K562 (cell line): ENCODE measurements around the gene BZW2. TPM values are rescaled to one million over a fixed set of nuclear protein-coding genes. Genes with fewer than 3 reads are reported as not detected.
A peak's percentile ranks its signal among the peaks of the same experiment; 100 is the strongest.

ENCODE experiments used
- DMBX1 ChIP-seq: fragments of 250-450 bp; sonication (Bioruptor Pico); IDR thresholded peaks from 2 replicates; pipeline ENCODE4 v1.8.0; 2022; ENCODE audit warnings: inconsistent platforms, mild to moderate bottlenecking, moderate library complexity, borderline replicate concordance
- HDAC6 ChIP-seq: IDR thresholded peaks from 2 replicates; pipeline ENCODE4 v1.6.1; 2012; ENCODE audit warnings: low read depth, mild to moderate bottlenecking, control low read depth, inconsistent platforms, low read length, moderate library complexity
- HDGF ChIP-seq: fragments of 450-650 bp; IDR thresholded peaks from 2 replicates; pipeline ENCODE4 v1.6.1; 2016
- ILK ChIP-seq: fragments of 450-650 bp; IDR thresholded peaks from 2 replicates; pipeline ENCODE4 v1.6.1; 2016; ENCODE audit warnings: missing genetic modification characterization, low read depth, mild to moderate bottlenecking, missing compliant biosample characterization, moderate library complexity, borderline replicate concordance
- LEF1 ChIP-seq: fragments of 450-650 bp; IDR thresholded peaks from 2 replicates; pipeline ENCODE4 v1.6.1; 2016; ENCODE audit warnings: mild to moderate bottlenecking
- PPARD ChIP-seq: fragments of 250-450 bp; sonication (Bioruptor Pico); IDR thresholded peaks from 2 replicates; pipeline ENCODE4 v1.8.0; 2022; ENCODE audit warnings: inconsistent platforms, mild to moderate bottlenecking, moderate library complexity
- PRDM10 ChIP-seq: fragments of 450-650 bp; IDR thresholded peaks from 2 replicates; pipeline ENCODE4 v1.6.1; 2018; ENCODE audit not compliant: partially characterized antibody
- SMAD3 ChIP-seq: fragments of 450-650 bp; formaldehyde crosslinking; conservative IDR thresholded peaks from 2 replicates; pipeline ENCODE4 v1.4.0; 2020; ENCODE audit warnings: mild to moderate bottlenecking
- SP2 ChIP-seq: IDR thresholded peaks from 2 replicates; pipeline ENCODE4 v1.6.1; 2011; ENCODE audit warnings: mild to moderate bottlenecking, low read depth, low read length, moderate library complexity; ENCODE audit not compliant: poor library complexity, severe bottlenecking; ENCODE audit errors: extremely low read depth
- TAF15 ChIP-seq: fragments of 200-400 bp; formaldehyde crosslinking; IDR thresholded peaks from 2 replicates; pipeline ENCODE4 v1.6.1; 2017; ENCODE audit warnings: mild to moderate bottlenecking, low read depth, low read length, moderate library complexity
- TCF7L2 ChIP-seq: fragments of 150-350 bp; IDR thresholded peaks from 2 replicates; pipeline ENCODE4 v1.6.1; 2016; ENCODE audit warnings: low read depth, mild to moderate bottlenecking, low read length, moderate library complexity
- XRCC3 ChIP-seq: fragments of 450-650 bp; IDR thresholded peaks from 2 replicates; pipeline ENCODE4 v1.6.1; 2017; ENCODE audit warnings: mild to moderate bottlenecking, moderate library complexity
- XRCC4 ChIP-seq: IDR thresholded peaks from one replicate; pipeline ENCODE4 v1.6.1; 2011; ENCODE audit not compliant: insufficient read depth, insufficient read length; ENCODE audit errors: extremely low read depth
- ZBTB8A ChIP-seq: fragments of 450-650 bp; IDR thresholded peaks from 2 replicates; pipeline ENCODE4 v1.6.1; 2018; ENCODE audit warnings: mild to moderate bottlenecking, moderate library complexity; ENCODE audit not compliant: partially characterized antibody
- ZC3H8 ChIP-seq: fragments of 450-650 bp; IDR thresholded peaks from 2 replicates; pipeline ENCODE4 v1.6.1; 2017
- ZNF140 ChIP-seq: fragments of 250-450 bp; sonication (Bioruptor Pico); IDR thresholded peaks from 2 replicates; pipeline ENCODE4 v1.8.0; 2021; ENCODE audit warnings: moderate library complexity, mild to moderate bottlenecking, inconsistent platforms
- ZNF174 ChIP-seq: fragments of 250-450 bp; sonication (Bioruptor Pico); IDR thresholded peaks from 2 replicates; pipeline ENCODE4 v1.4.0; 2020; ENCODE audit warnings: mild to moderate bottlenecking
- ZNF212 ChIP-seq: fragments of 450-650 bp; formaldehyde crosslinking; IDR thresholded peaks from 2 replicates; pipeline ENCODE4 v1.4.0; 2020; ENCODE audit warnings: mild to moderate bottlenecking
- ZNF280B ChIP-seq: fragments of 250-450 bp; sonication (Bioruptor Pico); IDR thresholded peaks from 2 replicates; pipeline ENCODE4 v1.5.1; 2021; ENCODE audit warnings: mild to moderate bottlenecking
- ZNF354B ChIP-seq: fragments of 250-450 bp; sonication (Bioruptor Pico); IDR thresholded peaks from 2 replicates; pipeline ENCODE4 v1.4.0; 2020
- ZNF592 ChIP-seq: fragments of 450-650 bp; IDR thresholded peaks from 2 replicates; pipeline ENCODE4 v1.6.1; 2017; ENCODE audit warnings: antibody characterized with exemption, mild to moderate bottlenecking
- polyA plus RNA-seq, 8 experiments: library from polyadenylated mRNA; depleted of rRNA in 4 of 8; stranded (reverse) in 5 of 8; unstranded in 3 of 8; fragments of >200 nt; fragmentation: Nextera tagmentation in 2 of 8; fragmentation: Illumina TruSeq in 1 of 8; extraction: Ambion mirVana in 2 of 8; extraction: Trizol in 1 of 8; gene quantifications; 2 replicates each; pipeline versions ENCODE4 v1.2.1 to v1.2.3, GENCODE V29; 2011 to 2014; ENCODE audit warnings: inconsistent platforms in 1 of 8, missing spikeins in 1 of 8
- total RNA-seq, 7 experiments: library from RNA; depleted of rRNA in 6 of 7; stranded (reverse); fragments of >200 nt in 6 of 7; fragmentation: Illumina TruSeq in 2 of 7; extraction: Trizol in 2 of 7; gene quantifications; 2 replicates each; pipeline versions ENCODE4 v1.2.1 to v1.2.3, GENCODE V29; 2011 to 2021; ENCODE audit warnings: low replicate concordance in 1 of 7

The BZW2 gene
- total and polyA plus RNA-seq, 9 of the 15 experiments (the other 6 are each of a cell fraction or from before 2014, with no cell fraction given): 140 to 316 (median 173) TPM

- TF ChIP-seq ZNF212 (CRISPR knock-in tag) (no peak), TAF15 (no peak), SMAD3 (no peak), ZNF174 (CRISPR knock-in tag) (no peak), LEF1 (peak; percentile 94), XRCC3 (no peak), ZNF354B (no peak), ZBTB8A (no peak), ZNF280B (no peak), DMBX1 (CRISPR knock-in tag) (peak; percentile 56; the same call in 1 of the 2 replicates), HDGF (no peak; the same call in 1 of the 2 replicates), ILK (tag) (no peak), TCF7L2 (no peak), HDAC6 (no peak), PRDM10 (peak; percentile 73), ZC3H8 (no peak), PPARD (no peak), XRCC4 (no peak), ZNF592 (peak; percentile 86), SP2 (no peak), ZNF140 (CRISPR knock-in tag) (no peak)
Measured at GRCh38 chr7:16657656-16658279, 11.8 kb downstream of the BZW2 start (continued).
